CD4-positive, alpha-beta T cell treated with Interleukin-2 at 100 ng/mL for 4 hours (primary cell): Measurements from ENCODE around the gene CFLAR.

Experiments
- DNase-seq: peaks from one replicate; pipeline ENCODE4 v3.0.0-alpha.2; 2020; ENCODE audit warnings: low spot score

Gene CFLAR

GRCh38 chr2:201219328-201220096 lies 103.5 kb downstream of the CFLAR start:
- DNase-seq: no peak

- DNase-seq: peak; percentile 41
Measured at GRCh38 chr2:201220102-201220570, 104.2 kb downstream of the CFLAR start.

GRCh38 chr2:201223089-201224073 lies 107.4 kb downstream of the CFLAR start:
- DNase-seq: no peak
